Endodermal cell (in vitro differentiated cells): Measurements from ENCODE around the gene GALNS. TPM values are rescaled to one million over a fixed set of nuclear protein-coding genes. Genes with fewer than 3 reads are reported as not detected.

Experiments used
- DNase-seq: peaks from one replicate; pipeline ENCODE4 v3.0.0-alpha.2; 2017
- H3K27ac ChIP-seq: 2 replicates; pipeline ENCODE4 v1.5.1; 2013; ENCODE audit warnings: mild to moderate bottlenecking, low read depth, low read length, moderate library complexity
- H3K27me3 ChIP-seq: 2 replicates; pipeline ENCODE4 v1.6.1; 2013; ENCODE audit warnings: mild to moderate bottlenecking, low read length, moderate library complexity; ENCODE audit not compliant: insufficient read depth, control insufficient read depth, poor library complexity, severe bottlenecking
- H3K36me3 ChIP-seq: 2 replicates; pipeline ENCODE4 v1.7.0; 2013; ENCODE audit warnings: mild to moderate bottlenecking, low read length, moderate library complexity; ENCODE audit not compliant: control insufficient read depth, insufficient read depth
- H3K4me1 ChIP-seq: one replicate; pipeline ENCODE4 v1.7.0; 2013; ENCODE audit warnings: low read length; ENCODE audit not compliant: control insufficient read depth, insufficient read depth
- H3K4me3 ChIP-seq: 2 replicates; pipeline ENCODE4 v1.5.1; 2013; ENCODE audit warnings: mild to moderate bottlenecking, low read length, moderate library complexity
- H3K9ac ChIP-seq: 2 replicates; pipeline ENCODE4 v1.6.1; 2013; ENCODE audit warnings: mild to moderate bottlenecking, low read length, moderate library complexity; ENCODE audit not compliant: poor library complexity, severe bottlenecking; ENCODE audit errors: extremely low read depth
- H3K9me3 ChIP-seq: 2 replicates; pipeline ENCODE4 v1.6.1; 2013; ENCODE audit warnings: mild to moderate bottlenecking, low read length, moderate library complexity; ENCODE audit not compliant: control insufficient read depth
- H3K27ac Mint-ChIP-seq: 2 replicates; pipeline ENCODE4 v1.8.0; 2020; ENCODE audit warnings: mixed read lengths
- H3K27me3 Mint-ChIP-seq: 2 replicates; pipeline ENCODE4 v1.8.0; 2021; ENCODE audit warnings: mild to moderate bottlenecking, mixed read lengths; ENCODE audit not compliant: insufficient read depth
- H3K36me3 Mint-ChIP-seq: 2 replicates; pipeline ENCODE4 v1.8.0; 2020; ENCODE audit warnings: low read depth, mixed read lengths
- H3K4me1 Mint-ChIP-seq: 2 replicates; pipeline ENCODE4 v1.8.0; 2020; ENCODE audit warnings: mixed read lengths
- H3K4me3 Mint-ChIP-seq: 2 replicates; pipeline ENCODE4 v1.8.0; 2020; ENCODE audit warnings: mild to moderate bottlenecking, moderate library complexity, mixed read lengths
- H3K9me3 Mint-ChIP-seq: 2 replicates; pipeline ENCODE4 v1.8.0; 2020; ENCODE audit warnings: mild to moderate bottlenecking, mixed read lengths
- WGBS, 2 experiments: methylation state at CpG; one replicate each; pipeline versions ENCODE4 v1.1.5 to v1.1.7; 2013; ENCODE audit warnings: missing lambda C conversion rate in 2 of 2, mixed read lengths in 1 of 2; ENCODE audit not compliant: insufficient coverage in 1 of 2, insufficient read length in 1 of 2; 5-methylcytosine and 5-hydroxymethylcytosine counted together
- total RNA-seq, 2 donors: library from RNA; stranded (reverse); fragmentation: NEBNext Ultra II Directional in 1 of 2; extraction: Animal tissue kit (Norgen Biotek cat#: 25700) in 1 of 2; gene quantifications; 2 replicates in 1 of 2; 3 replicates in 1 of 2; pipeline ENCODE4 v1.2.1, GENCODE V29; 2021
- TF ChIP-seq, protein P1 (sequence below): fragments of 200-600 bp; sonication (generic); conservative IDR thresholded peaks from 2 replicates; pipeline ENCODE4 v1.5.0; 2021; ENCODE audit warnings: antibody characterized with exemption, mild to moderate bottlenecking

GALNS gene
- total RNA-seq, 2 donors from 2014 or later: 32.2 to 39.6 TPM

GRCh38 chr16:88868974-88869672, 12.4 kb upstream of the GALNS start:
- no peak overlapping the region for H3K4me3 Mint-ChIP-seq
- TF ChIP-seq, protein P1, sequence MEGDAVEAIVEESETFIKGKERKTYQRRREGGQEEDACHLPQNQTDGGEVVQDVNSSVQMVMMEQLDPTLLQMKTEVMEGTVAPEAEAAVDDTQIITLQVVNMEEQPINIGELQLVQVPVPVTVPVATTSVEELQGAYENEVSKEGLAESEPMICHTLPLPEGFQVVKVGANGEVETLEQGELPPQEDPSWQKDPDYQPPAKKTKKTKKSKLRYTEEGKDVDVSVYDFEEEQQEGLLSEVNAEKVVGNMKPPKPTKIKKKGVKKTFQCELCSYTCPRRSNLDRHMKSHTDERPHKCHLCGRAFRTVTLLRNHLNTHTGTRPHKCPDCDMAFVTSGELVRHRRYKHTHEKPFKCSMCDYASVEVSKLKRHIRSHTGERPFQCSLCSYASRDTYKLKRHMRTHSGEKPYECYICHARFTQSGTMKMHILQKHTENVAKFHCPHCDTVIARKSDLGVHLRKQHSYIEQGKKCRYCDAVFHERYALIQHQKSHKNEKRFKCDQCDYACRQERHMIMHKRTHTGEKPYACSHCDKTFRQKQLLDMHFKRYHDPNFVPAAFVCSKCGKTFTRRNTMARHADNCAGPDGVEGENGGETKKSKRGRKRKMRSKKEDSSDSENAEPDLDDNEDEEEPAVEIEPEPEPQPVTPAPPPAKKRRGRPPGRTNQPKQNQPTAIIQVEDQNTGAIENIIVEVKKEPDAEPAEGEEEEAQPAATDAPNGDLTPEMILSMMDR: no peak

DNA sequence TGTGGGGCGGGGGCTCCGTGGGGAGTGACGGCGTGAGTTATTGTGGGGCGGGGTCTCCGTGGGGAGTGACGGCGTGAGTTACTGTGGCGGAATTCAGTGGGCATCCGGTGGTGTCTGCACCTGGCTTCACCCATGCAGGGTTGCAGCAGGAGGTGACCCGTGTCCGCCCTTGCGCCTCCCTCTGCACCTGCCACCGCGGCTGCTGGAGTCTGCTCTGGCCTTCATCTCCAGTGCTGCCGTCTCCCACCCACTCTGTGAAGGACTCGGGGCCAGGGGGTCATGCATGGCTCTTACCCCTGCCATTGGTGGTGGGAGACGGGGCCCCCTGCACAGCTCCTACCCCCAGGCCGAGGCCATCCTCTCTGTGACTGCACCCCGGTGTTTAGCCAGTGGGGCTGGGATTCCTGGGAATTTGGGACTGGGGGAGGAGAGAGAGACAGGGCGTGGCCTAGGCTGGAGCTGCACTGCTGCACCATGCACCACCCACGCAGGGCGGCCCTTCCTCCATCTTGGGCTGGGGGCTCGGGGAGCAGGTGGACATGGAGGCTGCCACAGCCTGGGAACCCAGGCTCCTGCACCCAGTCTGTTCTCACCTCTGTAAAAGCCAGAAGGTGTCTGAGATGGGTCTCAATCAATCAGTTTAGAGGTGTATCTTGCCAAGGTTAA, 11.0 kb upstream of the GALNS start:
- no peak overlapping the region for H3K9ac ChIP-seq
- 93 to 94% methylated on average over 24 of the region's 24 CpGs for whole genome bisulfite sequencing, 2 experiments
- peaks cover under 1% of the 10 kb centered on the region for H3K36me3 Mint-ChIP-seq

More at GRCh38 chr16:88868974-88869672, 12.4 kb upstream of the GALNS start:
- Histone ChIP-seq H3K27me3 (no peaks in the 10 kb centered on the region), H3K4me3 (no peak overlapping the region), H3K9ac (no peak overlapping the region), H3K4me1 (no peaks in the 10 kb centered on the region), H3K36me3 (no peaks in the 10 kb centered on the region), H3K27ac (no peak overlapping the region), H3K9me3 (no peaks in the 10 kb centered on the region)
- Mint-ChIP-seq H3K27ac (no peak overlapping the region), H3K4me1 (no peaks in the 10 kb centered on the region), H3K36me3 (no peaks in the 10 kb centered on the region), H3K9me3 (no peaks in the 10 kb centered on the region), H3K27me3 (no peaks in the 10 kb centered on the region)
- 92% methylated on average over 20 to 27 of the region's 27 CpGs for WGBS, 2 experiments
- no peak for DNase-seq

DNA sequence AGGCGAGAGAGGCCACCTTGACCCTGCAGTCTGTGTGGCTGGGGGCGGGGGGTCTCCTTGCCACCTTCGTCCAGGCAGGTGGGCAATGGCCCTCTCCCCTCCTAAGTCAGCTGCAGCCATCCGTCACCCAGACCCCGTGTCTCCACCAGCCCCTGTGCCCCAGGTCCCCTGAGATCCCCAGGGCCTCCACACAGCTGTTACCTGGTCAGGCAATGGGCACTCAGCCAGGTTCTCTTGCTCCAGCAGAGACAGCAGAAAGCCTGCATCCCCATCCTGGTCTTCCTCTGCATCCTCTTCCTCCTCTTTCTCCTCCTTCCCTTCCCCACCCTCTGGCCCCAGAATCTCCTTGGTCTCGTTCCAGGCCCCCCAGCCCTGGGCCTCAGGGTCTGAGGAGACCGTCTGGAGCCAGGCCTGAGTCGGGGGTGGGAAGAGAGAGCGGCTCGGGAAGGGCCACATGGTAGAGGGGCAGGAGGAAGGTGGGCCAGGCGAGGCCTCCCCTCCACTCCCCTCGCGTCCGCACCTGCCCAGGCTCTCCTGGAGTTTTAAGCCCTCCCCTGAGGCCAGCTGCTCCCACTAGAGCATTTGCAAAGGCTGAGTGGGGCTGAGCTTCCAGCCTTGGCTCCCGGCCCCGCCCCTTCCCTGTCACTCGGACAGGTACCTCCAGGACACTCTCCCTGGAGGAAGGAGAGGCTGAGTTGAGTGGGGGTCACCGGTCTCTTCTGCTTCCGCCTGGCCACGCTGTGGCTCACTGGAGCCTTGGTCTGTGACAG, 9.6 kb upstream of the GALNS start, which contains the start of gene PABPN1L:
Gene PABPN1L (minus strand): TSS at position 510 of the 770 bp plus-strand sequence. CDS start 54 bp downstream, at position 456.
- Mint-ChIP-seq H3K36me3 (peaks cover 14% of the 10 kb centered on the region), H3K27ac (no peak within 1 kb of the TSS)
- WGBS, 2 experiments: 90 to 93% methylated on average over 7 to 20 of the region's 20 CpGs

More for the DNA sequence above, 11.0 kb upstream of the GALNS start:
- H3K4me1 Mint-ChIP-seq: no peaks in the 10 kb centered on the region
- Histone ChIP-seq H3K9me3 (no peaks in the 10 kb centered on the region), H3K27ac (no peak overlapping the region), H3K36me3 (no peaks in the 10 kb centered on the region), H3K27me3 (no peaks in the 10 kb centered on the region), H3K4me1 (no peaks in the 10 kb centered on the region), H3K4me3 (no peak overlapping the region)
- DNase-seq: no peak
- H3K27ac Mint-ChIP-seq: no peak overlapping the region
- TF ChIP-seq, protein P1: no peak
- no peaks in the 10 kb centered on the region for H3K27me3 Mint-ChIP-seq
- H3K9me3 Mint-ChIP-seq: no peaks in the 10 kb centered on the region
- H3K4me3 Mint-ChIP-seq: no peak overlapping the region

More for the DNA sequence above, 9.6 kb upstream of the GALNS start, which contains the start of gene PABPN1L:
- no peak within 1 kb of the TSS for H3K27ac ChIP-seq
- TF ChIP-seq, protein P1: no peak
- H3K36me3 ChIP-seq: peaks cover 4% of the 10 kb centered on the region
- DNase-seq: no peak
- Mint-ChIP-seq H3K4me1 (no peaks in the 10 kb centered on the region), H3K27me3 (no peaks in the 10 kb centered on the region), H3K9me3 (no peaks in the 10 kb centered on the region), H3K4me3 (no peak within 1 kb of the TSS)
- H3K4me3 ChIP-seq: no peak within 1 kb of the TSS
- no peaks in the 10 kb centered on the region for H3K4me1 ChIP-seq
- no peaks in the 10 kb centered on the region for H3K27me3 ChIP-seq
- no peaks in the 10 kb centered on the region for H3K9me3 ChIP-seq
- H3K9ac ChIP-seq: no peak within 1 kb of the TSS
